Astrocyte (in vitro differentiated cells and primary cell): Measurements from ENCODE around the gene GLB1L3. TPM values are rescaled to one million over a fixed set of nuclear protein-coding genes. Genes with fewer than 3 reads are reported as not detected.

Experiments
- DNase-seq: peaks from one replicate; pipeline ENCODE4 v3.0.0-alpha.2; 2010; ENCODE audit warnings: low read depth
- FAIRE-seq: peaks from 2 replicates; lab custom pipeline; 2011; peaks lifted over from hg19 to GRCh38; lab: Jason Lieb, UNC
- H2AFZ ChIP-seq: 2 replicates; pipeline ENCODE4 v1.6.0; 2012; ENCODE audit warnings: low read depth, low read length, inconsistent platforms
- H3K27ac ChIP-seq: 2 replicates; pipeline ENCODE4 v1.5.1; 2011; ENCODE audit warnings: low read depth, low read length, inconsistent platforms
- H3K27me3 ChIP-seq: 2 replicates; pipeline ENCODE4 v1.6.0; 2011; ENCODE audit warnings: low read length, inconsistent platforms; ENCODE audit not compliant: insufficient read depth
- H3K36me3 ChIP-seq: 2 replicates; pipeline ENCODE4 v1.5.1; 2011; ENCODE audit warnings: low read length, inconsistent platforms; ENCODE audit not compliant: insufficient read depth
- H3K4me1 ChIP-seq: 2 replicates; pipeline ENCODE4 v1.5.1; 2011; ENCODE audit warnings: low read length, inconsistent platforms; ENCODE audit not compliant: insufficient read depth
- H3K4me2 ChIP-seq: 2 replicates; pipeline ENCODE4 v1.6.0; 2012; ENCODE audit warnings: low read length, inconsistent platforms
- H3K4me3 ChIP-seq: 2 replicates; pipeline ENCODE4 v1.5.1; 2011; ENCODE audit warnings: low read depth, mild to moderate bottlenecking, low read length, inconsistent platforms; ENCODE audit not compliant: insufficient read depth
- H3K79me2 ChIP-seq: 2 replicates; pipeline ENCODE4 v1.6.0; 2012; ENCODE audit warnings: mild to moderate bottlenecking, low read length, inconsistent platforms; ENCODE audit not compliant: insufficient read depth
- H3K9ac ChIP-seq: 2 replicates; pipeline ENCODE4 v1.6.0; 2012; ENCODE audit warnings: mild to moderate bottlenecking, low read length, inconsistent platforms
- H3K9me3 ChIP-seq: 2 replicates; pipeline ENCODE4 v1.5.1; 2012; ENCODE audit warnings: low read depth, mild to moderate bottlenecking, low read length, inconsistent platforms; ENCODE audit not compliant: insufficient read depth
- H4K20me1 ChIP-seq: 2 replicates; pipeline ENCODE4 v1.6.0; 2012; ENCODE audit warnings: low read length, inconsistent platforms; ENCODE audit not compliant: insufficient read depth
- H3K27ac Mint-ChIP-seq: one replicate; pipeline ENCODE4 v1.8.0; 2021; ENCODE audit warnings: mild to moderate bottlenecking, mixed read lengths; ENCODE audit not compliant: unreplicated experiment
- H3K27me3 Mint-ChIP-seq: one replicate; pipeline ENCODE4 v1.8.0; 2021; ENCODE audit warnings: low read depth, mixed read lengths; ENCODE audit not compliant: unreplicated experiment
- H3K36me3 Mint-ChIP-seq: one replicate; pipeline ENCODE4 v1.8.0; 2021; ENCODE audit warnings: low read depth, mixed read lengths; ENCODE audit not compliant: unreplicated experiment
- H3K4me1 Mint-ChIP-seq: one replicate; pipeline ENCODE4 v1.8.0; 2021; ENCODE audit warnings: low read depth, mixed read lengths; ENCODE audit not compliant: unreplicated experiment
- H3K4me3 Mint-ChIP-seq: one replicate; pipeline ENCODE4 v1.8.0; 2021; ENCODE audit warnings: mild to moderate bottlenecking, moderate library complexity, mixed read lengths; ENCODE audit not compliant: unreplicated experiment
- H3K9me3 Mint-ChIP-seq: one replicate; pipeline ENCODE4 v1.8.0; 2021; ENCODE audit warnings: mild to moderate bottlenecking, mixed read lengths; ENCODE audit not compliant: unreplicated experiment
- CTCF ChIP-seq: IDR thresholded peaks from 2 replicates; pipeline ENCODE4 v1.5.1; 2011; ENCODE audit warnings: low read depth, mild to moderate bottlenecking, inconsistent platforms, low read length, moderate library complexity; ENCODE audit not compliant: insufficient read depth
- EZH2 ChIP-seq: IDR thresholded peaks from 2 replicates; pipeline ENCODE4 v1.6.1; 2012; ENCODE audit warnings: mild to moderate bottlenecking, low read length, inconsistent platforms; ENCODE audit not compliant: insufficient read depth
- total RNA-seq: library from RNA; stranded (reverse); gene quantifications from 2 replicates; pipeline ENCODE4 v1.2.1, GENCODE V29; 2021

The GLB1L3 gene
- total RNA-seq, 1 donor from 2014 or later = 0.20 TPM

GRCh38 chr11:134245434-134245833, 30.7 kb upstream of the GLB1L3 start:
- no peak overlapping the region for H2AFZ ChIP-seq
- Mint-ChIP-seq H3K27me3 (no peaks in the 10 kb centered on the region), H3K36me3 (peaks cover 9% of the 10 kb centered on the region), H3K27ac (no peak overlapping the region), H3K4me1 (no peaks in the 10 kb centered on the region), H3K4me3 (no peak overlapping the region), H3K9me3 (no peaks in the 10 kb centered on the region)
- no peaks in the 10 kb centered on the region for H3K9me3 ChIP-seq
- FAIRE-seq (no peak), DNase-seq (no peak)
- no peaks in the 10 kb centered on the region for H3K79me2 ChIP-seq
- no peak overlapping the region for H3K4me2 ChIP-seq
- no peak overlapping the region for H3K9ac ChIP-seq
- H4K20me1 ChIP-seq = peaks cover 3% of the 10 kb centered on the region
- no peaks in the 10 kb centered on the region for H3K4me1 ChIP-seq
- no peak overlapping the region for H3K4me3 ChIP-seq
- H3K27me3 ChIP-seq = no peaks in the 10 kb centered on the region
- peaks cover 26% of the 10 kb centered on the region for H3K36me3 ChIP-seq
- TF ChIP-seq CTCF (no peak), EZH2 (no peak)
- no peak overlapping the region for H3K27ac ChIP-seq

GRCh38 chr11:134246100-134246499, 30.1 kb upstream of the GLB1L3 start:
- H3K27me3 ChIP-seq = no peaks in the 10 kb centered on the region
- FAIRE-seq = no peak
- no peak overlapping the region for H3K4me3 ChIP-seq
- no peaks in the 10 kb centered on the region for H3K79me2 ChIP-seq
- no peaks in the 10 kb centered on the region for H3K4me1 ChIP-seq
- no peaks in the 10 kb centered on the region for H3K9me3 ChIP-seq
- H3K36me3 ChIP-seq = peaks cover 26% of the 10 kb centered on the region
- peaks cover 9% of the 10 kb centered on the region for H3K36me3 Mint-ChIP-seq
- no peak for DNase-seq
- H3K27ac ChIP-seq = no peak overlapping the region
- H2AFZ ChIP-seq = no peak overlapping the region
- H3K27ac Mint-ChIP-seq = no peak overlapping the region
- H4K20me1 ChIP-seq = peaks cover 3% of the 10 kb centered on the region
- no peak overlapping the region for H3K4me3 Mint-ChIP-seq
- TF ChIP-seq EZH2 = no peak
- TF ChIP-seq CTCF = no peak
- no peaks in the 10 kb centered on the region for H3K27me3 Mint-ChIP-seq
- no peak overlapping the region for H3K9ac ChIP-seq
- no peaks in the 10 kb centered on the region for H3K9me3 Mint-ChIP-seq
- no peaks in the 10 kb centered on the region for H3K4me1 Mint-ChIP-seq
- no peak overlapping the region for H3K4me2 ChIP-seq

- Mint-ChIP-seq H3K4me1 (no peaks in the 10 kb centered on the region), H3K4me3 (no peak overlapping the region), H3K9me3 (no peaks in the 10 kb centered on the region), H3K36me3 (peaks cover 9% of the 10 kb centered on the region), H3K27ac (no peak overlapping the region), H3K27me3 (no peaks in the 10 kb centered on the region)
- H3K4me3 ChIP-seq = no peak overlapping the region
- peaks cover 25% of the 10 kb centered on the region for H3K36me3 ChIP-seq
- no peaks in the 10 kb centered on the region for H3K27me3 ChIP-seq
- H2AFZ ChIP-seq = no peak overlapping the region
- H3K9me3 ChIP-seq = no peaks in the 10 kb centered on the region
- FAIRE-seq (no peak), DNase-seq (no peak)
- H3K27ac ChIP-seq = no peak overlapping the region
- no peak for TF ChIP-seq CTCF
- no peak for TF ChIP-seq EZH2
- no peak overlapping the region for H3K4me2 ChIP-seq
- H3K79me2 ChIP-seq = no peaks in the 10 kb centered on the region
- H3K9ac ChIP-seq = no peak overlapping the region
- peaks cover 3% of the 10 kb centered on the region for H4K20me1 ChIP-seq
- H3K4me1 ChIP-seq = no peaks in the 10 kb centered on the region
Measured at GRCh38 chr11:134246678-134247077, 29.5 kb upstream of the GLB1L3 start.
